HepG2 (cell line): ENCODE data around the gene RPA4. TPM values are rescaled to one million over a fixed set of nuclear protein-coding genes. Genes with fewer than 3 reads are reported as not detected.
"Not testable (repeated sequence)": the region's sequence is repeated elsewhere in the genome, so short reads cannot be mapped to it uniquely, and the experiment has no call there.

ENCODE experiments used
- ATAC-seq: fragments of 200-7000 bp; cut with Tn5 transposase; 3 replicates; pipeline ENCODE4 v1.9.1; 2020; ENCODE audit warnings: mild to moderate bottlenecking, moderate library complexity
- BruUV-seq: library from RNA; stranded (reverse); fragments of 400-500 nt; replicated peaks from 2 replicates; lab custom pipeline; 2021; lab: Mats Ljungman, UMichigan
- CTCF ChIA-PET: fragments of 300-600 bp; formaldehyde crosslinking; extraction: SDS; loops from one replicate; lab custom pipeline; 2021; ENCODE audit warnings: low total read pairs, inconsistent platforms, low intra/inter-chr PET ratio; lab: Yijun Ruan, JAX
- POLR2A ChIA-PET: fragments of 350-600 bp; sonication (Branson Sonifier 250); formaldehyde crosslinking; loops from one replicate; lab custom pipeline; 2020; ENCODE audit warnings: antibody characterized with exemption, inconsistent platforms; lab: Yijun Ruan, JAX
- DNase-seq: peaks from one replicate; pipeline ENCODE4 v3.0.0-alpha.2; 2015; ENCODE audit warnings: low spot score
- FAIRE-seq: peaks from 3 replicates; lab custom pipeline; 2011; peaks lifted over from hg19 to GRCh38; lab: Jason Lieb, UNC
- H2AFZ ChIP-seq: one replicate; pipeline ENCODE4 v1.6.1; 2011; ENCODE audit warnings: low read length, inconsistent platforms
- H3K27ac ChIP-seq: fragments of 300-600 bp; 3 replicates; pipeline ENCODE4 v1.8.0; 2011; ENCODE audit warnings: mixed run types, mild to moderate bottlenecking, mixed read lengths, low read length, inconsistent platforms; ENCODE audit not compliant: insufficient read depth; ENCODE audit errors: extremely low read length
- H3K27me3 ChIP-seq, 2 experiments: fragments of 200-600 bp in 1 of 2; 2 replicates in 1 of 2; 3 replicates in 1 of 2; pipeline versions ENCODE4 v1.6.0 to v1.8.0; 2011; ENCODE audit warnings: low read length in 2 of 2, mild to moderate bottlenecking in 2 of 2, moderate library complexity in 2 of 2, inconsistent platforms in 1 of 2; ENCODE audit not compliant: insufficient read depth in 2 of 2, control insufficient read depth in 1 of 2
- H3K36me3 ChIP-seq, 2 experiments: fragments of 200-600 bp in 1 of 2; replicated peaks in 1 of 2; 2 replicates in 1 of 2; 3 replicates in 1 of 2; pipeline versions ENCODE4 v1.5.1 to v1.8.0; 2011; ENCODE audit warnings: low read length in 2 of 2, inconsistent platforms in 1 of 2; ENCODE audit not compliant: insufficient read depth in 2 of 2, control insufficient read depth in 1 of 2
- H3K4me1 ChIP-seq: 2 replicates; pipeline ENCODE4 v1.5.1; 2012; ENCODE audit warnings: low read length, inconsistent platforms; ENCODE audit not compliant: insufficient read depth
- H3K4me2 ChIP-seq: 2 replicates; pipeline ENCODE4 v1.6.0; 2011; ENCODE audit warnings: low read depth, low read length, inconsistent platforms
- H3K4me3 ChIP-seq, 3 experiments: fragments of 200-600 bp in 1 of 3; sonication (generic), shearing (Covaris generic) in 1 of 3; replicated peaks in 1 of 3; 2 replicates each; pipeline ENCODE4 v1.5.1; 2011 to 2016; ENCODE audit warnings: low read length in 3 of 3, inconsistent platforms in 2 of 3, low read depth in 2 of 3, mild to moderate bottlenecking in 2 of 3, control low read depth in 1 of 3, mixed read lengths in 1 of 3; ENCODE audit not compliant: insufficient read depth in 1 of 3
- H3K79me2 ChIP-seq: one replicate; pipeline ENCODE4 v1.6.1; 2011; ENCODE audit warnings: low read length, inconsistent platforms; ENCODE audit not compliant: insufficient read depth
- H3K9ac ChIP-seq: 2 replicates; pipeline ENCODE4 v1.6.0; 2011; ENCODE audit warnings: mild to moderate bottlenecking, low read depth, low read length, inconsistent platforms; ENCODE audit not compliant: insufficient read depth
- H3K9me3 ChIP-seq: 2 replicates; pipeline ENCODE4 v1.5.1; 2012; ENCODE audit warnings: mild to moderate bottlenecking, low read length
- H4K20me1 ChIP-seq: 2 replicates; pipeline ENCODE4 v1.6.0; 2011; ENCODE audit warnings: inconsistent platforms, mild to moderate bottlenecking, low read length, moderate library complexity; ENCODE audit not compliant: insufficient read depth
- CAMTA2 ChIP-seq: sonication (generic); formaldehyde crosslinking; IDR thresholded peaks from 2 replicates; pipeline ENCODE4 v1.4.0; 2020; ENCODE audit warnings: mild to moderate bottlenecking, missing genetic modification reagents, borderline replicate concordance
- WGBS: methylation state at CpG from one replicate; pipeline ENCODE4 v1.1.6; 2017; ENCODE audit warnings: low lambda C conversion rate; 5-methylcytosine and 5-hydroxymethylcytosine counted together
- in situ Hi-C: cut with HindIII; loops from 2 replicates; pipeline ENCODE4 v1.10.0; 2017; ENCODE audit warnings: low pct_unique_long_range_greater_than_20kb; ENCODE audit not compliant: extremely low pct_ligation_motif_present
- intact Hi-C: fragments of 100-400 bp; cut with micrococcal nuclease; formaldehyde crosslinking; loops from one replicate; pipeline ENCODE4 v1.10.0; 2022; ENCODE audit not compliant: unreplicated experiment
- polyA plus RNA-seq, 8 experiments: library from polyadenylated mRNA; depleted of rRNA in 3 of 8; stranded (reverse) in 7 of 8; unstranded in 1 of 8; fragments of >200 nt; fragmentation: Illumina TruSeq in 4 of 8; extraction: Trizol in 4 of 8; gene quantifications; 2 replicates each; pipeline versions ENCODE4 v1.2.1 to v1.2.3, GENCODE V29; 2011 to 2016; ENCODE audit warnings: low read depth in 4 of 8, missing spikeins in 1 of 8, mixed read lengths in 1 of 8; ENCODE audit not compliant: insufficient read depth in 1 of 8
- total RNA-seq, 5 experiments: library from RNA; depleted of rRNA; stranded (reverse); fragments of >200 nt; fragmentation: Illumina TruSeq; extraction: Trizol; gene quantifications; 2 replicates each; pipeline ENCODE4 v1.2.3, GENCODE V29; 2016; ENCODE audit warnings: low read depth in 1 of 5
- TF ChIP-seq, protein P1 (sequence below): sonication (generic); formaldehyde crosslinking; IDR thresholded peaks from 2 replicates; pipeline ENCODE4 v1.5.0; 2020; ENCODE audit warnings: mild to moderate bottlenecking, missing genetic modification reagents, borderline replicate concordance

Gene RPA4
- total and polyA plus RNA-seq, 2 of the 13 experiments (the other 11 are each of a cell fraction or from before 2014, with no cell fraction given): 0.38 TPM; not detected in 1

DNA sequence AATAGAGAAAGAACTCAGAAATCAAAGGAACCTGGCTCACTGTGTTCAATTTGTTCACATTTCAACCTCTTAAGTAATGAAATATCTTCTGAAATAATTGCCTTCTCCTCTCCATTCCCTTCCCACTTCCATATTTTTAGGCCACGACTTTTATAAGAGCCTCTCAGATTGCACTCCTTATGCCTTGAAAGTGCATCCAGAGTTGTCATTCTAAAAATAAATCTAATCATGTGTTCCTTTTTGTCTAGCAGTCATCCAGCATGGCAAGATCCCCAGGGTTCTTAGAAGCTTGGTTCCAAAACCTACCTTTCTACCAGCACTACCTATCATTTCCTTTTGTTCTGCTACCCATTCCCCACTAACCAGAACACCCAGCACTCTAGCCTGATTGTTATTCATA lies 42.4 kb upstream of the RPA4 start (continued):
- TF ChIP-seq CAMTA2 (CRISPR knock-in tag): no peak

DNA sequence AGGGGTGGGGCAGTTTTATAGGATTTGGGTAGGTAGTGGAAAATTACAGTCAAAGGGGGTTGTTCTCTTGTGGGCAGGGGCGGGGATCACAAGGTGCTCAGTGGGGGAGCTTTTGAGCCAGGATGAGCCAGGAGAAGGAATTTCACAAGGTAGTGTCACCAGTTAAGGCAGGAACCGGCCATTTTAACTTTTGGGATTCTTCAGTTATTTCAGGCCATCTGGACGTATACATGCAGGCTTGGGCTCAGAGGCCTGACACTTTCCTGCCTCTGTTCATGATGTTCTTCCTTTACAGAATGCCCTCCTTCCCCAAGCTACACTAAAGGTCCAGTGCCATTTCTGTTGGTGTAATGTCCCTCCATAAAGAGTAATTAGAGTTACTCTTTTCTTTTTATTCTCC lies 41.8 kb upstream of the RPA4 start:
- H4K20me1 ChIP-seq, BruUV-seq, H3K4me3 ChIP-seq, H3K27ac ChIP-seq, FAIRE-seq, H3K79me2 ChIP-seq, CTCF ChIA-PET, POLR2A ChIA-PET, H3K9me3 ChIP-seq, H3K4me2 ChIP-seq, H3K4me1 ChIP-seq, ATAC-seq, in situ Hi-C loops, H2AFZ ChIP-seq, DNase-seq, H3K9ac ChIP-seq, H3K27me3 ChIP-seq, intact Hi-C loops, H3K36me3 ChIP-seq: not testable (repeated sequence)
- 86% methylated on average over 1 of the region's 3 CpGs for WGBS

DNA sequence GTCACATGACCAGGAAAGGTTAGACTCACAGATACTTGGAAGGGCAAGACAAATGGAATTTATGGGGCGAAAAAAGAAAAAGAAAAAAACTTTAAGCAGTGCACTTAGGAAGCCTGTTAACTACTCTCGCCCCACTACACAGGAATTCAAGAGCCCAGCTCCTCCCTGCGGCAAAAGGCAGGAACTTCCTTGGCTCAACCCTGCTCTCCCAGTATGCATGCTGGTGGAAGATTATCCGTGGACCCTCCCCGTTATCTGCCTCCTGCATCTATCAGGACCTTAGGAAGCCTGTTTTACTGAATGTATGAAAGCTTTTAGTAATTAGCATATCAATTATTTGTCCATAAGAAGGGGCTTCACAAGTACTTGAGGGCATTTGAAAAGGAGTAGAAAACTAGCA lies 40.1 kb upstream of the RPA4 start:
- WGBS: 94% methylated on average over 2 of the region's 5 CpGs
- H3K36me3 ChIP-seq: no peaks in the 10 kb centered on the region
- ChIA-PET CTCF (no interaction called here), POLR2A (no interaction called here)
- FAIRE-seq (no peak), ATAC-seq (no peak), DNase-seq (no peak)
- BruUV-seq: no TSS peak
- no peaks in the 10 kb centered on the region for H4K20me1 ChIP-seq
- no peak overlapping the region for H3K27ac ChIP-seq
- no peak overlapping the region for H3K4me2 ChIP-seq
- no peaks in the 10 kb centered on the region for H3K4me1 ChIP-seq
- H3K9ac ChIP-seq: no peak overlapping the region
- H3K9me3 ChIP-seq: no peaks in the 10 kb centered on the region
- H3K79me2 ChIP-seq: no peaks in the 10 kb centered on the region
- H3K4me3 ChIP-seq: no peak overlapping the region
- no peaks in the 10 kb centered on the region for H3K27me3 ChIP-seq
- no peak overlapping the region for H2AFZ ChIP-seq
- in situ Hi-C loops (no loop called here), intact Hi-C loops (no loop called here)
- TF ChIP-seq, protein P1, sequence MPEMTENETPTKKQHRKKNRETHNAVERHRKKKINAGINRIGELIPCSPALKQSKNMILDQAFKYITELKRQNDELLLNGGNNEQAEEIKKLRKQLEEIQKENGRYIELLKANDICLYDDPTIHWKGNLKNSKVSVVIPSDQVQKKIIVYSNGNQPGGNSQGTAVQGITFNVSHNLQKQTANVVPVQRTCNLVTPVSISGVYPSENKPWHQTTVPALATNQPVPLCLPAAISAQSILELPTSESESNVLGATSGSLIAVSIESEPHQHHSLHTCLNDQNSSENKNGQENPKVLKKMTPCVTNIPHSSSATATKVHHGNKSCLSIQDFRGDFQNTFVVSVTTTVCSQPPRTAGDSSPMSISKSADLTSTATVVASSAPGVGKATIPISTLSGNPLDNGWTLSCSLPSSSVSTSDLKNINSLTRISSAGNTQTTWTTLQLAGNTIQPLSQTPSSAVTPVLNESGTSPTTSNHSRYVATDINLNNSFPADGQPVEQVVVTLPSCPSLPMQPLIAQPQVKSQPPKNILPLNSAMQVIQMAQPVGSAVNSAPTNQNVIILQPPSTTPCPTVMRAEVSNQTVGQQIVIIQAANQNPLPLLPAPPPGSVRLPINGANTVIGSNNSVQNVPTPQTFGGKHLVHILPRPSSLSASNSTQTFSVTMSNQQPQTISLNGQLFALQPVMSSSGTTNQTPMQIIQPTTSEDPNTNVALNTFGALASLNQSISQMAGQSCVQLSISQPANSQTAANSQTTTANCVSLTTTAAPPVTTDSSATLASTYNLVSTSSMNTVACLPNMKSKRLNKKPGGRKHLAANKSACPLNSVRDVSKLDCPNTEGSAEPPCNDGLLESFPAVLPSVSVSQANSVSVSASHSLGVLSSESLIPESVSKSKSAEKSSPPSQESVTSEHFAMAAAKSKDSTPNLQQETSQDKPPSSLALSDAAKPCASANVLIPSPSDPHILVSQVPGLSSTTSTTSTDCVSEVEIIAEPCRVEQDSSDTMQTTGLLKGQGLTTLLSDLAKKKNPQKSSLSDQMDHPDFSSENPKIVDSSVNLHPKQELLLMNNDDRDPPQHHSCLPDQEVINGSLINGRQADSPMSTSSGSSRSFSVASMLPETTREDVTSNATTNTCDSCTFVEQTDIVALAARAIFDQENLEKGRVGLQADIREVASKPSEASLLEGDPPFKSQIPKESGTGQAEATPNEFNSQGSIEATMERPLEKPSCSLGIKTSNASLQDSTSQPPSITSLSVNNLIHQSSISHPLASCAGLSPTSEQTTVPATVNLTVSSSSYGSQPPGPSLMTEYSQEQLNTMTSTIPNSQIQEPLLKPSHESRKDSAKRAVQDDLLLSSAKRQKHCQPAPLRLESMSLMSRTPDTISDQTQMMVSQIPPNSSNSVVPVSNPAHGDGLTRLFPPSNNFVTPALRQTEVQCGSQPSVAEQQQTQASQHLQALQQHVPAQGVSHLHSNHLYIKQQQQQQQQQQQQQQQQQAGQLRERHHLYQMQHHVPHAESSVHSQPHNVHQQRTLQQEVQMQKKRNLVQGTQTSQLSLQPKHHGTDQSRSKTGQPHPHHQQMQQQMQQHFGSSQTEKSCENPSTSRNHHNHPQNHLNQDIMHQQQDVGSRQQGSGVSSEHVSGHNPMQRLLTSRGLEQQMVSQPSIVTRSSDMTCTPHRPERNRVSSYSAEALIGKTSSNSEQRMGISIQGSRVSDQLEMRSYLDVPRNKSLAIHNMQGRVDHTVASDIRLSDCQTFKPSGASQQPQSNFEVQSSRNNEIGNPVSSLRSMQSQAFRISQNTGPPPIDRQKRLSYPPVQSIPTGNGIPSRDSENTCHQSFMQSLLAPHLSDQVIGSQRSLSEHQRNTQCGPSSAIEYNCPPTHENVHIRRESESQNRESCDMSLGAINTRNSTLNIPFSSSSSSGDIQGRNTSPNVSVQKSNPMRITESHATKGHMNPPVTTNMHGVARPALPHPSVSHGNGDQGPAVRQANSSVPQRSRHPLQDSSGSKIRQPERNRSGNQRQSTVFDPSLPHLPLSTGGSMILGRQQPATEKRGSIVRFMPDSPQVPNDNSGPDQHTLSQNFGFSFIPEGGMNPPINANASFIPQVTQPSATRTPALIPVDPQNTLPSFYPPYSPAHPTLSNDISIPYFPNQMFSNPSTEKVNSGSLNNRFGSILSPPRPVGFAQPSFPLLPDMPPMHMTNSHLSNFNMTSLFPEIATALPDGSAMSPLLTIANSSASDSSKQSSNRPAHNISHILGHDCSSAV (CRISPR knock-in tag): no peak
